ENCODE data around the gene C19orf25.
"Not testable (repeated sequence)": the region's sequence is repeated elsewhere in the genome, so short reads cannot be mapped to it uniquely, and the experiment has no call there.

The C19orf25 gene

DNA sequence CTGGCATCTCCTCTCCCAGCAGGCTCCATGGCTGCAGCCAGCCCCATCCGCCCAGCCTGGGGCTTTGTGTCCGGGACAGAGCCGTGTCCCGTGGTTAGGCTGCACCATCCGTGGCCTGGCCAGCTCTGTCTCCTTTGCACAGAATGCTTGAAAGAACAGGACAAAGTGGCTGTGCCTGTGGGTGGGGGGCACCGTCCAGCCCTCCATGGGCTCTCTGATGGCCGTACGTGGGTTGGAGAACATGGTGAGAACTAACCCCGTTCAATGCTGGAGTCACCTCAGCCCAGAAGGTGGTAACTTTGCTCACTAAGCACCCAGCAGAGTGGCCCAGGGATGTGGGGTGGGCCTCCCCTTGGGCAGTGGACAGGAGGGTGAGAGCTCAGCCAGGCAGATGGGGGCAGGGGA lies 38.0 kb downstream of the C19orf25 start:
- no peak for DNase-seq (ENCODE audit: low read depth)
- TF ChIP-seq POLR2A (IDR thresholded peaks at IDR 0.05; ENCODE audit: extremely low read depth, insufficient read length) (no peak), MYC (IDR thresholded peaks at IDR 0.05; ENCODE audit: low read depth, low read length) (no peak)
- TF ChIP-seq, protein P1, sequence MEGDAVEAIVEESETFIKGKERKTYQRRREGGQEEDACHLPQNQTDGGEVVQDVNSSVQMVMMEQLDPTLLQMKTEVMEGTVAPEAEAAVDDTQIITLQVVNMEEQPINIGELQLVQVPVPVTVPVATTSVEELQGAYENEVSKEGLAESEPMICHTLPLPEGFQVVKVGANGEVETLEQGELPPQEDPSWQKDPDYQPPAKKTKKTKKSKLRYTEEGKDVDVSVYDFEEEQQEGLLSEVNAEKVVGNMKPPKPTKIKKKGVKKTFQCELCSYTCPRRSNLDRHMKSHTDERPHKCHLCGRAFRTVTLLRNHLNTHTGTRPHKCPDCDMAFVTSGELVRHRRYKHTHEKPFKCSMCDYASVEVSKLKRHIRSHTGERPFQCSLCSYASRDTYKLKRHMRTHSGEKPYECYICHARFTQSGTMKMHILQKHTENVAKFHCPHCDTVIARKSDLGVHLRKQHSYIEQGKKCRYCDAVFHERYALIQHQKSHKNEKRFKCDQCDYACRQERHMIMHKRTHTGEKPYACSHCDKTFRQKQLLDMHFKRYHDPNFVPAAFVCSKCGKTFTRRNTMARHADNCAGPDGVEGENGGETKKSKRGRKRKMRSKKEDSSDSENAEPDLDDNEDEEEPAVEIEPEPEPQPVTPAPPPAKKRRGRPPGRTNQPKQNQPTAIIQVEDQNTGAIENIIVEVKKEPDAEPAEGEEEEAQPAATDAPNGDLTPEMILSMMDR (IDR thresholded peaks at IDR 0.05; ENCODE audit: low read depth, low read length): no peak
- TF ChIP-seq, protein P2, sequence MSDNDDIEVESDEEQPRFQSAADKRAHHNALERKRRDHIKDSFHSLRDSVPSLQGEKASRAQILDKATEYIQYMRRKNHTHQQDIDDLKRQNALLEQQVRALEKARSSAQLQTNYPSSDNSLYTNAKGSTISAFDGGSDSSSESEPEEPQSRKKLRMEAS (IDR thresholded peaks at IDR 0.05; ENCODE audit: low read depth, low read length): no peak
- H3K4me3 ChIP-seq (ENCODE audit: low read depth, low read length): no peak overlapping the region

DNA sequence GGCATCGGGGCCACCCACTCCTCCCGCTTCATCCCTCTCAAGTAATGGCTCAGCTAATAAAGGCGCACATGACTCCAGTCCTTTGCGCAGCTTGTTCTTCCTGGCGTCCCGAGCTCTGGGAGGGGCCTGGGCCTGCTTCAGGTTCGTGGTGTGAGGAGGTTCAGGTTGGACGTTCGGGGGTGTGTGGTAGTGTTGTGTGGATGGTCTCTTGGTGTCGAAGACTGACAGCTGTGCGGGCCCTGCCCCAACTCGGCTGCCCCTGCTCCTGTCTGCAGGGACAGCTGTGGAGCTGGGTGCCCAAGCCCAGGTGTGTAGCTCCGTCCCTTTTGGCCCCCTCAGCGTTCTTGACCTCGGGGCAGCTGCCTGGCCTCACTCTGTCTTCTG lies 38.6 kb downstream of the C19orf25 start:
- DNase-seq (ENCODE audit: low read depth): no peak
- no peak overlapping the region for H3K4me3 ChIP-seq (ENCODE audit: low read depth, low read length)
- TF ChIP-seq MYC (IDR thresholded peaks at IDR 0.05; ENCODE audit: low read depth, low read length) (no peak), POLR2A (IDR thresholded peaks at IDR 0.05; ENCODE audit: extremely low read depth, insufficient read length) (no peak)
- TF ChIP-seq, protein P1 (IDR thresholded peaks at IDR 0.05; ENCODE audit: low read depth, low read length): no peak
- TF ChIP-seq, protein P2 (IDR thresholded peaks at IDR 0.05; ENCODE audit: low read depth, low read length): no peak

DNA sequence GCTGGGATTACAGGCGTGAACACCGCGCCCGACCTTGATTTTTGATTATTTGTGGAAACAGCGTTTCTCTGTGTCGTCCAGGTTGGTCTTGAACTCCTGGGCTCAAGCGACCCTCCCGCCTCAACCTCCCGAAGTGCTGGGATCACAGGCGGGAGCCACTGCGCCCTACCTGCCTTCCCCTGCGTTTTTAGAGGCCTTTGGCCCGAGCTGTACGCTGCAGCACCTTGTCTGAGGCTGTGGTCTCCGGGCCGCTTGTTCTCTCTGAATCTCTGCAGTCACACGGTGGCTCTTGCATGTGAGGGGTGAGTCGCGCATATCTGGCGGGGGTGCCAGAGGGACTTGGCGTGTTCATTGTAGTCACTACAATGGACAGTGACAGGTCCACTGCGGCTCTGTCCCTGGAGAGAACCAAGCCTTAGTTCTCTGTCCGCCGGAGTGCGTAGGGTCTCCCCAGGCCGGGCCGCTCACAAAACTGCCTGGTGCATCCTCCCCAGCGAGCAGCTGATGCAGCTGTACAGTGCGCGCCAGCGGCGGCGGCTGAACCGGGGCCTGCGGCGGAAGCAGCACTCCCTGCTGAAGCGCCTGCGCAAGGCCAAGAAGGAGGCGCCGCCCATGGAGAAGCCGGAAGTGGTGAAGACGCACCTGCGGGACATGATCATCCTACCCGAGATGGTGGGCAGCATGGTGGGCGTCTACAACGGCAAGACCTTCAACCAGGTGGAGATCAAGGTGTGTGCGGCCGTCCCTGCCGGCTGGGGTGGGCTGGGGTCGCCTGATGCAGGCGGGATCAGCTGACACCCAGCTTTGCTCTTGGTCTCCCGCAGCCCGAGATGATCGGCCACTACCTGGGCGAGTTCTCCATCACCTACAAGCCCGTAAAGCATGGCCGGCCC lies 39.2 kb downstream of the C19orf25 start:
- DNase-seq (ENCODE audit: low read depth): not testable (repeated sequence)

DNA sequence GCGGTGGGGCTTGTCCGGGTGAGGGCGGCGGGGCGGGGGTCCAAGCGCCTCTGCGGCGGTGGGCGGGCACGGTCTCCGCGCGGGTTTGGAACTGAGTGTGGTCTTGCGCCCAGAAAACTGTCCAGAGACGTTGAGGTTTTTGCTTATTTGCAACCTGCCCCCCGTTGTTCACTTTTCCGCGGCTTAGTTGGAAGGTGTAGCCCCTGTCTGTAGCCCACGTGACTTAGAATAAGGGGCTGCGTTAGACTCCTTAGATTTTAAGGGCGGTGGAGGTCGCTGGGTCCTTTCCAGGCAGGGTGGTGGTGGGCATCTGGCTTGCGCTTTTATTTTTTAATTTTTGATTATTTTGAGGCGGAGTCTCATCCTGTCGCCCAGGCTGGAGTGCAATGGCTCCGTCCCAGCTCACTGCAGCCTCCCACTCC lies 40.1 kb downstream of the C19orf25 start:
- peak overlapping the region; percentile 83 for H3K4me3 ChIP-seq (ENCODE audit: low read depth, low read length)
- TF ChIP-seq POLR2A (IDR thresholded peaks at IDR 0.05; ENCODE audit: extremely low read depth, insufficient read length) (no peak), MYC (IDR thresholded peaks at IDR 0.05; ENCODE audit: low read depth, low read length) (no peak)
- TF ChIP-seq, protein P1 (IDR thresholded peaks at IDR 0.05; ENCODE audit: low read depth, low read length): no peak
- TF ChIP-seq, protein P2 (IDR thresholded peaks at IDR 0.05; ENCODE audit: low read depth, low read length): no peak
- no peak for DNase-seq (ENCODE audit: low read depth)

More for the DNA sequence above, 39.2 kb downstream of the C19orf25 start:
- H3K4me3 ChIP-seq (ENCODE audit: low read depth, low read length): peak overlapping the region; percentile 83

DNA sequence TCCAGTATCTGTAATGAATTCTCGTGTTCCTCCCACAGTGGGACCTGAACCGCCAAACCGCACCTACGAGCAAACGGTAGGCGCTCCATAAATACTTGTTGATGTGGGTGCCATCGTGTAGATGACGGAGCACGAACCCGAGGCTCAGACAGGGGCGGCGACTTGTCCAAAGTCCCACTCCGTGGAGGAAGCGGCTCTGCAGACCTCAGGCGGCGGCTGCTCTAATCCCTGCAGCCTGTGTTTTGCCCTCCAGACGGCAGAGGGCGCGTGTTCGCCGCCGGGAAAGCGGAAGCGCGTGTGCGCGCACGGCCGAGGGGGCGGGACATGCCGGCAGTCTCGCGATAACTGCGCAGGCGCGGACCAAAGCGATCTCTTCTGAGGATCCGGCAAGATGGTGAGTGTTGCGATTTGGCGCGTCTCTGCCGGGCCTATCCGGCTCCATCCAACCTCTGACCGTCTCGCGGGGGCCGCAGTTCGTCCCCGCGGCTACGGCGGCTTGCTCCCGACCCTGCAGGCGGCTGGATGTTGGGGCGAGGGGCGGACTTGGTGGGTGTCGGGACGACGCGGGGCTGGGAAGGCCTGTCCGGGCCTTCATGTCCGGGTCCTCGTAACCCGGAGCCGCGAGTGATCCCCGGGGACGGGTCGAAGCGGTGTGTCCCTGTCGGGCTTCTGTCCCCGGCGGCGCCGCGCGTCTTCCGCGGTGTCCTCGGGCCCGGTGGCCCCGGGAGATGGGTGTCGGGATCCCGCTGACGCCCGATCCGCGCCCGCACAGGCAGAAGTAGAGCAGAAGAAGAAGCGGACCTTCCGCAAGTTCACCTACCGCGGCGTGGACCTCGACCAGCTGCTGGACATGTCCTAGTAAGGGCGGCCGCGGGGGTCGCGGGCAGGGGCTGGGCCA lies 40.7 kb downstream of the C19orf25 start, which contains the start of gene RPS15:
Gene RPS15, plus strand, starts transcription at position 362 of the 898 bp plus-strand sequence. Its CDS starts 30 bp downstream, at position 392.
- peak; percentile 90 for DNase-seq (ENCODE audit: low read depth)
- TF ChIP-seq, protein P1 (IDR thresholded peaks at IDR 0.05; ENCODE audit: low read depth, low read length): peak; percentile 61
- TF ChIP-seq MYC (IDR thresholded peaks at IDR 0.05; ENCODE audit: low read depth, low read length) (peak; percentile 76), POLR2A (IDR thresholded peaks at IDR 0.05; ENCODE audit: extremely low read depth, insufficient read length) (peak; percentile 95)
- TF ChIP-seq, protein P2 (IDR thresholded peaks at IDR 0.05; ENCODE audit: low read depth, low read length): peak; percentile 86
- peak within 1 kb of the TSS; percentile 83 for H3K4me3 ChIP-seq (ENCODE audit: low read depth, low read length)

Measured in NB4 (cell line).